ENCODE measurements around the gene XPNPEP3. TPM values are rescaled to one million over a fixed set of nuclear protein-coding genes. Genes with fewer than 3 reads are reported as not detected.

XPNPEP3 gene
- total RNA-seq, 1 donor from 2014 or later: 12.8 TPM

DNA sequence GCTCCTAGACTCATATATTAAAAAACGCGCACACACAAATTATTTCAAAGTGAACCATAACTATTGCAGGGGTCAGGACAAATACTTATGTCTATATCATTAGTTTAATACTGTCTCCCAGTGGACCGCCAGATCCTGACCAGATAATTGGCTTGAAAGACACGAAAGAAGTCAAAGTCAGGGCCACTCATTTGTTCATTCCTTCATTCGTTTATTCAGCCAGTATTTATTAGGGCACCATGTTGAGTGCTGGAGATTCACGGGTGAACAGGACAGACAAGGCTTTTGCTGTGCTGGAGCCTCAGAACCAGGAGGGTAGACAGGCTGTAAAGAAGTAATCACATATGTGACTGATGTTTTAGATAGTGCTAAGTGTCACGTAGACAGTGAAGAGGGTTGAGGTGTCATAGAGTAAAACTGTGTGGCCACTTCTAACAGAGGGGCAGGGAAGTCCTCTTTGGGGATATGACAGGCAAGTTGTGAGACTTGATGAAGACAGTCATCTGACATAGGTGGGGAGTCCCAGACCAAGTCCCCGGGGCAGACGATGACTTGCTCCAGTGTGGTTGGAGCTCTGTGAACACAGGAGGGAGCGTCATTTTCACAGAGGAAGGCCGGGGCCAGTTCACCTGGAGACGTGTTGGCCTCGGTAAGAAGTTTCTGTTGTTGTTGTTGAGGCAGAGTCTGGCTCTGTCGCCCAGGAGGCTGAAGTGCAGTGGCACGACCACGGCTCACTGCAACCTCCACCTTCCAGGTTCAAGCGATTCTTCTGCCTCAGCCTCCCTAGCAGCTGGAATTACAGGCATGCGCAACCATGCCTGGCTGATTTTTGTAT lies 120.1 kb downstream of the XPNPEP3 start:
- Histone ChIP-seq H3K4me3 (no peak overlapping the region), H3K4me1 (no peaks in the 10 kb centered on the region), H3K27me3 (no peaks in the 10 kb centered on the region), H3K36me3 (peaks cover 0 to 11% of the 10 kb centered on the region in 2 donors), H3K9me3 (no peaks in the 10 kb centered on the region), H3K27ac (no peak overlapping the region)
- TF ChIP-seq, protein P1, sequence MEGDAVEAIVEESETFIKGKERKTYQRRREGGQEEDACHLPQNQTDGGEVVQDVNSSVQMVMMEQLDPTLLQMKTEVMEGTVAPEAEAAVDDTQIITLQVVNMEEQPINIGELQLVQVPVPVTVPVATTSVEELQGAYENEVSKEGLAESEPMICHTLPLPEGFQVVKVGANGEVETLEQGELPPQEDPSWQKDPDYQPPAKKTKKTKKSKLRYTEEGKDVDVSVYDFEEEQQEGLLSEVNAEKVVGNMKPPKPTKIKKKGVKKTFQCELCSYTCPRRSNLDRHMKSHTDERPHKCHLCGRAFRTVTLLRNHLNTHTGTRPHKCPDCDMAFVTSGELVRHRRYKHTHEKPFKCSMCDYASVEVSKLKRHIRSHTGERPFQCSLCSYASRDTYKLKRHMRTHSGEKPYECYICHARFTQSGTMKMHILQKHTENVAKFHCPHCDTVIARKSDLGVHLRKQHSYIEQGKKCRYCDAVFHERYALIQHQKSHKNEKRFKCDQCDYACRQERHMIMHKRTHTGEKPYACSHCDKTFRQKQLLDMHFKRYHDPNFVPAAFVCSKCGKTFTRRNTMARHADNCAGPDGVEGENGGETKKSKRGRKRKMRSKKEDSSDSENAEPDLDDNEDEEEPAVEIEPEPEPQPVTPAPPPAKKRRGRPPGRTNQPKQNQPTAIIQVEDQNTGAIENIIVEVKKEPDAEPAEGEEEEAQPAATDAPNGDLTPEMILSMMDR (IDR thresholded peaks at IDR 0.05): no peak
- TF ChIP-seq POLR2AphosphoS5 (IDR thresholded peaks at IDR 0.05; ENCODE audit: insufficient read depth in 1 of 2, low read depth in 1 of 2) (no peak), POLR2A (IDR thresholded peaks at IDR 0.05) (no peak)
- intact Hi-C loops (cut with DNase I): no loop called here
- no peak for DNase-seq (ENCODE audit: extremely low spot score in 2 of 2)

GRCh38 chr22:40979198-40979597 lies 122.2 kb downstream of the XPNPEP3 start:
- no peaks in the 10 kb centered on the region for H3K27me3 ChIP-seq
- TF ChIP-seq POLR2A (IDR thresholded peaks at IDR 0.05) (no peak), POLR2AphosphoS5 (IDR thresholded peaks at IDR 0.05; ENCODE audit: insufficient read depth in 1 of 2, low read depth in 1 of 2) (no peak)
- TF ChIP-seq, protein P1 (IDR thresholded peaks at IDR 0.05): no peak

DNA sequence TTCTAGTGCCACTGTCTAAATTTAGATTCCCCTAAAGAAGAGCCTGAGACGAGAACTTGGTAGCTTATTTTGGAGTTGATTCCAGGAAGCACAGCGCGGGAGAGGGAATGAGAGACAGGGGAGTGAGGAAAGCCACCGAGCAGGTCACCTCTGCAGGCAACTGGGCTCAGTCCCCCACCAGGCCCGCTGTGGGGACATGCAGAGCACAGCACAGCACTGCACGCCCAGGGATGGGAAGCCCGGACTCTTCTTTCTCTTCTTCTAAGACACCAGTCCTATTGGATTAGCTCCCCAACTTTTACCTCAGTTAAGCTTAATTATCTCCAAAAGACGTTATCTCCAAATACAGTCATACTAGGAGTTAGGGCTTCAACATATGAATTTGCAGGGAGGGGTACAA lies 122.9 kb downstream of the XPNPEP3 start:
- no peak for TF ChIP-seq POLR2A (IDR thresholded peaks at IDR 0.05)
- no peak for TF ChIP-seq POLR2AphosphoS5 (IDR thresholded peaks at IDR 0.05; ENCODE audit: insufficient read depth in 1 of 2, low read depth in 1 of 2)
- DNase-seq (ENCODE audit: extremely low spot score in 2 of 2): no peak
- H3K36me3 ChIP-seq: no peaks in the 10 kb centered on the region
- no peak overlapping the region for H3K4me3 ChIP-seq
- no peaks in the 10 kb centered on the region for H3K27me3 ChIP-seq
- H3K4me1 ChIP-seq: no peaks in the 10 kb centered on the region
- intact Hi-C loops (cut with DNase I): no loop called here
- H3K27ac ChIP-seq: no peak overlapping the region
- no peaks in the 10 kb centered on the region for H3K9me3 ChIP-seq

More at GRCh38 chr22:40979198-40979597, 122.2 kb downstream of the XPNPEP3 start:
- DNase-seq (ENCODE audit: extremely low spot score in 2 of 2): no peak
- Histone ChIP-seq H3K4me3 (no peak overlapping the region), H3K27ac (no peak overlapping the region), H3K36me3 (no peaks in the 10 kb centered on the region), H3K4me1 (no peaks in the 10 kb centered on the region), H3K9me3 (no peaks in the 10 kb centered on the region)
- intact Hi-C loops (cut with DNase I): no loop called here

Small RNA genes lying within 50 kb of the gene (microRNA-seq; reads per million reads assigned to microRNA genes)
- gene MIR4766 (ENCODE audit: borderline number of aligned reads, borderline replicate concordance): not detected

Small RNA genes lying within 50 kb of the gene (small RNA-seq; reads per million reads assigned to genes)
- not detected for gene MIR4766
- not detected for gene RF00017
- not detected for gene RNU6-379P

Other genes starting within 250 kb of the XPNPEP3 start
- gene MRTFA, start 220.4 kb upstream of the XPNPEP3 start, total RNA-seq: 99.4 TPM
- not detected for gene MCHR1, start 177.7 kb upstream of the XPNPEP3 start, total RNA-seq
- 18.4 TPM for gene SLC25A17, start 37.8 kb upstream of the XPNPEP3 start, total RNA-seq
- 143 TPM for gene ST13, start 509 bp upstream of the XPNPEP3 start, total RNA-seq
- gene DNAJB7, start 5.0 kb downstream of the XPNPEP3 start, total RNA-seq: not detected
- gene RBX1, start 94.2 kb downstream of the XPNPEP3 start, total RNA-seq: 54.8 TPM
- 99.9 TPM for gene EP300, start 235.4 kb downstream of the XPNPEP3 start, total RNA-seq

All from vagina (tissue), 2 donors.